SW480 (cell line): ENCODE measurements around the gene SACS.
A peak's percentile ranks its signal among the peaks of the same experiment; 100 is the strongest.
"Not testable (repeated sequence)": the region's sequence is repeated elsewhere in the genome, so short reads cannot be mapped to it uniquely, and the experiment has no call there.

ENCODE experiments used
- DNase-seq: peaks from one replicate; pipeline ENCODE4 v3.0.0-alpha.2; 2016; ENCODE audit warnings: low spot score

Gene SACS

GRCh38 chr13:23414682-23415081, 18.8 kb downstream of the SACS start:
- DNase-seq: no peak

- DNase-seq: no peak
Measured at GRCh38 chr13:23411706-23412105, 21.8 kb downstream of the SACS start.

- DNase-seq: no peak
Measured at GRCh38 chr13:23411220-23411619, 22.3 kb downstream of the SACS start.

- DNase-seq: no peak
Measured at GRCh38 chr13:23408026-23408425, 25.5 kb downstream of the SACS start.

- not testable (repeated sequence) for DNase-seq
Measured at GRCh38 chr13:23401156-23401555, 32.3 kb downstream of the SACS start.

- DNase-seq: peak; percentile 22
Measured at GRCh38 chr13:23399347-23399746, 34.2 kb downstream of the SACS start.

GRCh38 chr13:23394821-23395220, 38.7 kb downstream of the SACS start:
- no peak for DNase-seq

GRCh38 chr13:23392925-23393645, 40.4 kb downstream of the SACS start:
- DNase-seq: no peak

GRCh38 chr13:23392313-23392712, 41.2 kb downstream of the SACS start:
- no peak for DNase-seq

GRCh38 chr13:23391752-23392151, 41.8 kb downstream of the SACS start:
- DNase-seq: no peak

- no peak for DNase-seq
Measured at GRCh38 chr13:23386533-23386932, 47.0 kb downstream of the SACS start.

- DNase-seq: no peak
Measured at GRCh38 chr13:23385931-23386330, 47.6 kb downstream of the SACS start.

GRCh38 chr13:23384111-23384510, 49.4 kb downstream of the SACS start:
- no peak for DNase-seq

- DNase-seq: no peak
Measured at GRCh38 chr13:23383151-23383550, 50.4 kb downstream of the SACS start.

- no peak for DNase-seq
Measured at GRCh38 chr13:23381866-23382265, 51.6 kb downstream of the SACS start.

- no peak for DNase-seq
Measured at GRCh38 chr13:23380534-23380933, 53.0 kb downstream of the SACS start.

GRCh38 chr13:23377983-23378632, 55.4 kb downstream of the SACS start:
- no peak for DNase-seq

- no peak for DNase-seq
Measured at GRCh38 chr13:23377579-23377978, 55.9 kb downstream of the SACS start.

- peak; percentile 90 for DNase-seq
Measured at GRCh38 chr13:23375001-23375971, 58.2 kb downstream of the SACS start.

GRCh38 chr13:23372264-23372906, 61.1 kb downstream of the SACS start:
- no peak for DNase-seq

- no peak for DNase-seq
Measured at GRCh38 chr13:23367907-23368306, 65.6 kb downstream of the SACS start.

- DNase-seq: no peak
Measured at GRCh38 chr13:23365652-23366051, 67.8 kb downstream of the SACS start.
